NK-92 (cell line): ENCODE measurements around the gene ATP8A2.

ENCODE experiments used
- DNase-seq: peaks from one replicate; lab custom pipeline; 2025; ENCODE audit not compliant: unreplicated experiment; lab: John Stamatoyannopoulos, UW

Gene ATP8A2

GRCh38 chr13:25874907-25875306 is 503.1 kb downstream of the ATP8A2 start:
- no peak for DNase-seq

- no peak for DNase-seq
These were observed 504.5 kb downstream of the ATP8A2 start for GRCh38 chr13:25876247-25876646.

- no peak for DNase-seq
These were observed 507.7 kb downstream of the ATP8A2 start for GRCh38 chr13:25879466-25879865.

- DNase-seq, result no peak
These were observed 509.6 kb downstream of the ATP8A2 start for GRCh38 chr13:25881136-25881926.

- no peak for DNase-seq
These were observed 510.2 kb downstream of the ATP8A2 start for GRCh38 chr13:25881971-25882451.

GRCh38 chr13:25882466-25883357 is 510.9 kb downstream of the ATP8A2 start:
- DNase-seq, result no peak

- no peak for DNase-seq
These were observed 513.6 kb downstream of the ATP8A2 start for GRCh38 chr13:25885418-25885817.

- no peak for DNase-seq
These were observed 514.9 kb downstream of the ATP8A2 start for GRCh38 chr13:25886438-25887214.

GRCh38 chr13:25887962-25888655 is 516.3 kb downstream of the ATP8A2 start:
- no peak for DNase-seq

GRCh38 chr13:25890671-25891212 is 519.0 kb downstream of the ATP8A2 start:
- no peak for DNase-seq

GRCh38 chr13:25898991-25899390 is 527.2 kb downstream of the ATP8A2 start:
- DNase-seq, result no peak

GRCh38 chr13:25899464-25899863 is 527.7 kb downstream of the ATP8A2 start:
- no peak for DNase-seq

GRCh38 chr13:25899952-25900351 is 528.2 kb downstream of the ATP8A2 start:
- no peak for DNase-seq

GRCh38 chr13:25901460-25902376 is 529.9 kb downstream of the ATP8A2 start:
- no peak for DNase-seq

- DNase-seq, result no peak
These were observed 530.7 kb downstream of the ATP8A2 start for GRCh38 chr13:25902455-25902854.

- DNase-seq, result no peak
These were observed 531.1 kb downstream of the ATP8A2 start for GRCh38 chr13:25902891-25903341.

- DNase-seq, result no peak
These were observed 533.1 kb downstream of the ATP8A2 start for GRCh38 chr13:25904830-25905229.

- no peak for DNase-seq
These were observed 533.8 kb downstream of the ATP8A2 start for GRCh38 chr13:25905611-25906010.

- DNase-seq, result no peak
These were observed 534.5 kb downstream of the ATP8A2 start for GRCh38 chr13:25906191-25906661.
